Activated T-cell treated with anti-CD3 and anti-CD28 coated beads for 24 hours (primary cell): Measurements from ENCODE around the gene CALM1.

Experiments
- DNase-seq: peaks from one replicate; pipeline ENCODE4 v3.0.0-alpha.2; 2020; ENCODE audit warnings: low read depth

The CALM1 gene

GRCh38 chr14:90443161-90444076 is 46.6 kb downstream of the CALM1 start:
- no peak for DNase-seq

GRCh38 chr14:90444077-90444696 is 47.4 kb downstream of the CALM1 start:
- no peak for DNase-seq

GRCh38 chr14:90445011-90445410 is 48.2 kb downstream of the CALM1 start:
- DNase-seq = no peak

GRCh38 chr14:90446405-90446804 is 49.6 kb downstream of the CALM1 start:
- DNase-seq = no peak

GRCh38 chr14:90447720-90448497 is 51.1 kb downstream of the CALM1 start:
- no peak for DNase-seq

GRCh38 chr14:90449411-90449810 is 52.6 kb downstream of the CALM1 start:
- no peak for DNase-seq

GRCh38 chr14:90450151-90450550 is 53.3 kb downstream of the CALM1 start:
- DNase-seq = no peak

- no peak for DNase-seq
Measured at GRCh38 chr14:90450667-90451066, 53.8 kb downstream of the CALM1 start.

- DNase-seq = no peak
Measured at GRCh38 chr14:90451443-90451842, 54.6 kb downstream of the CALM1 start.

- no peak for DNase-seq
Measured at GRCh38 chr14:90451961-90452360, 55.1 kb downstream of the CALM1 start.

GRCh38 chr14:90452366-90452765 is 55.5 kb downstream of the CALM1 start:
- DNase-seq = no peak

- no peak for DNase-seq
Measured at GRCh38 chr14:90453401-90453951, 56.6 kb downstream of the CALM1 start.

- no peak for DNase-seq
Measured at GRCh38 chr14:90454041-90455000, 57.5 kb downstream of the CALM1 start.

GRCh38 chr14:90455100-90455571 is 58.3 kb downstream of the CALM1 start:
- DNase-seq = no peak

GRCh38 chr14:90456551-90456950 is 59.7 kb downstream of the CALM1 start:
- DNase-seq = no peak

GRCh38 chr14:90457186-90457585 is 60.4 kb downstream of the CALM1 start:
- no peak for DNase-seq
